GM19238 (cell line): ENCODE data around the gene ECSIT.

Experiments
- DNase-seq: peaks from one replicate; pipeline ENCODE4 v3.0.0; 2011; ENCODE audit warnings: low spot score; ENCODE audit not compliant: insufficient read length

The ECSIT gene

DNA sequence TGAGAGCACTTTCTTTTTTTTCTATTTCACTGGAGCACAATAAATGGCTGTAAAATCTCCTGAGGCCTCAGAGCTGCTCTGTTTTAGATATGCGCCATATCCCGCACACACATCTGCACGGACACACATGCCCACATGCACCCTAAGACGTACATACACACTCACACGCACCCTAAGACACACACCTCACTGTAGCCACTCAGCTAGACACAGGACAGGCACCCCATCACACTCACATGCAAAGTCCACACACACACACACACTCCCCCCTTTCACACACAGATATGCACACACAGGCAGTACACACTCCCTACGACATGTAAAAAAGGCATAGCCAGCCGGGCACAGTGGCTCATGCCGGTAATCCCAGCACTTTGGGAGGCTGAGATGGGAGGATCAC is 21.3 kb upstream of the ECSIT start:
- DNase-seq, result no peak

DNA sequence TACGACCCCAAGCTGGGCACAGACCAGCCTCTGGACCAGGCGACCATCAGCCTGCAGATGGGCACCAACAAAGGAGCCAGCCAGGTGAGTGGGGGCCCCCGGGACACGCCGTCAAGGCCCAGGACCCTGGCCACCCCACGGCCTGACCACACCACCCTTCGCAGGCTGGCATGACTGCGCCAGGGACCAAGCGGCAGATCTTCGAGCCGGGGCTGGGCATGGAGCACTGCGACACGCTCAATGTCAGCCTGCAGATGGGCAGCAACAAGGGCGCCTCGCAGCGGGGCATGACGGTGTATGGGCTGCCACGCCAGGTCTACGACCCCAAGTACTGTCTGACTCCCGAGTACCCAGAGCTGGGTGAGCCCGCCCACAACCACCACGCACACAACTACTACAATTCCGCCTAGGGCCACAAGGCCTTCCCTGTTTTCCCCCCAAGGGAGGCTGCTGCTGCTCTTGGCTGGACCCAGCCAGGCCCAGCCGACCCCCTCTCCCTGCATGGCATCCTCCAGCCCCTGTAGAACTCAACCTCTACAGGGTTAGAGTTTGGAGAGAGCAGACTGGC is 20.5 kb upstream of the ECSIT start:
- DNase-seq, result no peak

DNA sequence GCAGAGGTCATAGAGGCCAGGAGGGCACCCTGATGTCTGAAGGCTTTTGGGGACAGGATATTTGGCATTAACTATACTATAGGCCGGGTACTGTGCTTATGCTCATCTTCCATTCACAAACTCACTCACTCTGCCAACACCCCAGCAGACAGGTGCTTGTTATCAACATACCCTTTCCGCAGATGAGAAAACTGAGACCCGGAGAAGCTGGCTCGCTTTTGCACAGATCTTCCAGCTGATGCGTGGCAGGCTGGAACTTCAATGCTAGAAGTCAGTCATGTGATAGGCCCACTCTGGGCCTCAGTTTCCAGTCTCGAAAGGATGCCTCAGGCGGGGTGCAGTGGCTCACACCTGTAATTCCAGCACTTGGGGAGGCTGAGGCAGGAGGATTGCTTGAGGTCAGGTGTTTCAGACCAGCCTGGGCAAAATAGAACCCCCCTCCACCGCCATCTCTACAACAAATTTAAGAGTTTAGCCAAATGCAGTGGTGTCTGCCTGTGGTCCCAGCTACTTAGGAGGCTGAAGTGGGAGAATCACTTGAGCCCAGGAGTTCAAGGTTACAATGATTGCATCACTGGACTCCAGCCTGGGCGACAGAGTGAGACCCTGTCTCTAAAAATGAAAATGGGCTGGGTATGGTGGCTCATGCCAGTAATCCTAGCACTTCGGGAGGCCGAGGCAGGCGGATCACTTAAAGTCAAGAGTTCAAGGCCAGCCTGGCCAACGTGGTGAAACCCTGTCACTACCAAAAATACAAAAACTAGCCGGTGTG is 19.2 kb upstream of the ECSIT start:
- no peak for DNase-seq

DNA sequence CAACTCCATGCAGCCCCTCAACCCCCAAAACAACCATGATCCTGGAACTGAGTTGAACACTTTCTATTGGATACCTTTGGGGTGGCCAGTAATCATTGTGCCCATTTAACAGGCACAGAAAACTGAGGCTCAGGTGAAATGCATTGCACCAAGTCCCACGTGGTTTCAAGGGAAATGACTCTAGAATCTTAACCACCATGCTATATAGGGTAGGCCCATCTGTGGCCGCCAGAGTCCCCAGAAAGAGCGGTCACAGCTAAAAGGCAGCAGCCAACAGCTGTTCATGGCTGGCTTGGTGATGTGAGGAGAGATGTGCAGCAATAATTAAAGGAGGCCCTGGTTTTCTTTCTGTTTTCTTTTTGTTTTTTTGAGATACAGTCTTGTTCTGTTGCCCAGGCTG is 12.3 kb upstream of the ECSIT start:
- DNase-seq, result no peak

DNA sequence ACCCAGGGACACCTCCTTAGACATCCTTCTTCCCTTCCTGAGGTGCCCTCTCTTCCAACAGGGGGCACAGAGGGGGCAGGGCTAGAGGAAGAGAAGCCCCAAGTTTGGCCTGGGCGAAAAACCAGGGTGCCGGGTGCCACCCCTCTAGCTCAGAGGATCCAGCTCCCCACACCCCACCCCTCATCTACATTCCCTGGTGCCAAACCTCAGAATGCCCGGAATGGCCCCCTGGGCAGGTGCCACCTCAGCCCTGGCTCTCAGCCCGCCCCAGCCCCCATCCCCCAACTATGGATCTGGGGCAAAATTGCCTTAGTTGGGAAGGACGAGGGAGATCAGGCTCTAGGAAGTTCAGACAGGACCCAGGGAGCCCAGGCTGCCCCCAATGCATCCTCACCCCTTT is 11.7 kb upstream of the ECSIT start:
- DNase-seq, result no peak

DNA sequence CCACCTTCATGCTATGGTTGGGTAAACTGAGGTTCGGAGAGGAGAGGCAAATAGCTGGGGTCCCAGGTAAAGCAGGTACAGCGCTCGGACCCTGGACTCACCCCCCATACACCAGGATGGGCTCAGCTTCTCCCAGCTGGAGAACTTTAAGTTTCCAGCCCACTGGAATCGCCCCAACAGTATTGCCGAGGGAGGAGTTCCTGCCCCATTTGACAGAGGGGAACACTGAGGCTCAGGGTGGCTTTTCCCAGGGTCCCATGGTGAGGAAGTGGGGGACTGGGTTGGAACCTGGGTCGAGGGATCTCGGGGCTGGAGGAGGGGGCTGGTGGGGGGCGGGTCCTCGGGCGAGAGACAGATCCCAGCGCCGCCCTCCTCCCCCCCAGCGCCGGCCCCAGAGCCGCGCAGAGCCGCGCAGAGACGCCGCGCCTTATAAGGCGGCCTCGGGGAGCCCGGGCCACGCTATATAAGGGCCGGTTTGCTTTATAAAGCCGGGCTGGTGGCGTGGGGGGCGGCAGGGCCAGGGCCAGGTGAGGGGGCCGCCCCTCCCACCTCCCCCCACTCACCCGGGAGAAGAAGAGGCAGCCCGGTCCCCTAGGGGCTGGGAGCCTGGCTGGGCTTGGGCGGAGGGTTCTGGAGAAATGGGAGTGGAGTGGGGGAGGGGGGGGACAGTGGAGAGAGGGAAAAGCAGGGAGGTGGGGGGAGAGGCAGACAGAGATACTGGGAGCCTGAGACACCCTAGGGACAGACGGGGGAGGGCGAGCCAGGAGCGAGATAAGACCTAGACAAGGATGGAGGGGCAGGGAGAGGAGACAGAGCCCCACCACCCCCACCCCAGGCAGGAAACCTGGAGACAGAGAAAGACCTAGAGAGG is 10.8 kb upstream of the ECSIT start:
- DNase-seq, result no peak

DNA sequence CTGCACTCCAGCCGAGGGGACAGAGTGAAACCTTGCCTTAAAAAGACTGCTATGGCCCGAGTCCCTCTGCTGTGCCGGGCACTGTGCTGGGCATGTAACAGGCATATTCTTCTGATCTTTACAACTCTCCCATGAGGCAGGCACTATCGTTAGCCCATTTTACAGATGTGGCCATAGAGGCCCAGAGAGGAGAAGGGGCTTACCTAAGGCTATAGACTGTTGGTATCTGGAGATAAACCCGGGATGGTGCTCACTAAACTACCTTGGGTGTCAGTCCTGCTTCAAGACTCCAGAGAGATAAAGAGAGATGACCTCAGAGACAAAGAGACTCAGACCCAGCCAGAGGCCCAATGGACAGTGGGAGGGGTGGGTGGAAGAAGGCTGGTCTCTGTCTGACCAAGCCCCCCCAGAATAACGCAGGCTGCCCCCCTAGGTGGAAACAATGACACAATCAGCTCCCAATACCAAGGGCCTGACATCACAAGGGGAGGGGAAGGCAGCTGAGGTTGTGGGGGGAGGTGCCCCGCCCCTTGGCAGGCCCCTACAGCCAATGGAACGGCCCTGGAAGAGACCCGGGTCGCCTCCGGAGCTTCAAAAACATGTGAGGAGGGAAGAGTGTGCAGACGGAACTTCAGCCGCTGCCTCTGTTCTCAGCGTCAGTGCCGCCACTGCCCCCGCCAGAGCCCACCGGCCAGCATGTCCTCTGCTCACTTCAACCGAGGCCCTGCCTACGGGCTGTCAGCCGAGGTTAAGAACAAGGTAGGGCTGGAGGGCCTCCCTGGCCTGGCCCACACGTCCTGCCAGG is 9.5 kb upstream of the ECSIT start, which contains the start of gene CNN1:
CNN1 (plus strand) TSS at position 620 of the 805 bp plus-strand sequence; CDS start at position 697, 77 bp downstream.
- no peak for DNase-seq

DNA sequence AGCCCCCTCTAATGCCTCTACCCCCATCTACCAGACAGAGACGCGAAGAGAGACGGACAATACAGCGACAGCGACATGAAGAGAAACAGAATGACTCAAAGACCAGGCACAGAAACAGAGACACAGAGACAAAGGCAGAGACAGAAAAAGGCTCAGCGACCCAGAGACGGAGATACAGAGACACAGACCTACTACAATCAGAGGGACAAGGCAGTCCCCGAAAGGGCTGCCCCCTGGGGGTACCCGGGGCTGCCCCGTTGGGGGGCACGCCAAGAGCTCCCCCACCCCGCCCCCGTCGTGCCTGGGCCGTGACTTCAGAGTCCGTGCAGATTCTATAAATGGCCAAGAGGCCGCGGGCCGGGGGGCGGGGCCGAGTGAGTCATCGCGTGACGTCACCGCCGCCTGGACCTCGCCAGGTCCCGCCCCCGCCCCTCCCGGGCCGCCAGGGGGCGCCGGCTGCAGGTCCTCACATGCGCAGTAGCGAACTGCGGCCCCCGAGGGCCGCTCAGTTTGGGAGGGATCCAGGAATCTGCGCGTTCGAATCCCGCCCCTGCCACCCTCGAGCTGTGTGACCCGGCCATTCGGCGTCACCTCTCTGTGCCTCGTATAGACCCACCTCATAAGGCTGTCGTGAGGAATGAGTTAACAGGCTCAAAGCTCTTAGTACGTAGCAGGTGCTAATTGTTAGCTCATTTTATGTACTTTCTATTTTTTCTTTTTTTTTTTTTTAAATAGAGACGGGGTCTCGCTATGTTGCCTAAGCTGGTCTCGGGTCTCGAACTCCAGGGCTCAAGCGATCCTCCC is 7.1 kb upstream of the ECSIT start:
- peak; percentile 92 for DNase-seq

DNA sequence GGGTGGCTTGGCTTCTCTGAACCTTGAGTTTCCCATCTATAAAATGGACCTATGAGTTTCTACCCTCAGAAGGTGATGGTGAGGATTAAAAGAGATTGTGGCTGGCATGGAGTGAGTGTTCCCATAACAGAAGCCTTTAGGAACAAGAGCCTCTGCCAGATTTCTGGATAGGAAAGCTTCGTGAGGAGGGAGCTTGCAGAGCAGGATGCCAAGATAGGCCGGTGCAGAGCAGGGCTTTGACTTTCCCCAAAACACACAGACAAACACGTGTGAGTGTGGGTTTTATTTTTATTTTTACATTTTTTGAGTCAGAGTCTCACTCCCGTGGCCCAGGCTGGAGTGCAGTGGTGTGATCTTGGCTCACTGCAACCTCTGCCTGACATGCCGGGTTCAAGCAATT is 6.0 kb upstream of the ECSIT start:
- no peak for DNase-seq

DNA sequence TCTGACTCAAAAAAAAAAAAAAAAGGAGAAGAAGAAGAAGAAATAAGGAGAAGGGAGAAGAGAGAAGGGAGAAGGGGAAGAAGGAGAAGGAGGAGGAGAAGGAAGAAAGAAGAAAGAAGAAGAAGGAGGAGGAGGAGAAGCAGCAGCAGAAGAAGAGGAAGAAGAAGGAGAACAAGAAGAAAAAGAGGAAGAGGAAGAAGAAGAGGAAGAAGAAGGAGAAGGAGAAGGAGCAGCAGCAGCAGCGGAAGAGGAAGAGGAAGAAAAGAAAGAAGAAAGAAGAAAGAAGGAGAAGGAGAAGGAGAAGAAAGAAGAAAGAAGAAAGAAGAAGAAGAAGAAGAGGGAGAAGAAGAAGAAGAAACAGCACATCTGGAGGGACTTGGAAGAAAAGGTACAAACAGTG is 5.6 kb upstream of the ECSIT start:
- no peak for DNase-seq

DNA sequence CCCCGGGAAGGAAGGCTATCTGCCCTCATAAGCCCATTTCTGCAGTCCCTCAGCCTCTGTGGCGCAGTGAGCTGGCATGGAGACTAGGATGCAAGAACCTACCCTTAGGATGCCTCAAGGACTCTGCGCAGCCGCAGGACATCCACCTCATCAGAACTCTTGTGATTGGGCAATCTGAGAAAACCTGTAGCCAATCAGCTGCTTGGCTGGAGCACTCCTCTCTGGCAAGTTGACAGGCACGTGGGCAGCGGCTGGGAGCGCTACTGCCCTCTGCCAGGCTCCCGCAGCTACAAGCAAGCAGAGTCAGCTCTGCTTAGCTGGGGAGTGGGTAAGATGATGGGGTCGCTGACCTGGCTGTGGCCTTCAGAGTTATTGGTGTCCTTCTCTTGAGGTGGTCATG is 1.5 kb upstream of the ECSIT start:
- DNase-seq, result no peak

DNA sequence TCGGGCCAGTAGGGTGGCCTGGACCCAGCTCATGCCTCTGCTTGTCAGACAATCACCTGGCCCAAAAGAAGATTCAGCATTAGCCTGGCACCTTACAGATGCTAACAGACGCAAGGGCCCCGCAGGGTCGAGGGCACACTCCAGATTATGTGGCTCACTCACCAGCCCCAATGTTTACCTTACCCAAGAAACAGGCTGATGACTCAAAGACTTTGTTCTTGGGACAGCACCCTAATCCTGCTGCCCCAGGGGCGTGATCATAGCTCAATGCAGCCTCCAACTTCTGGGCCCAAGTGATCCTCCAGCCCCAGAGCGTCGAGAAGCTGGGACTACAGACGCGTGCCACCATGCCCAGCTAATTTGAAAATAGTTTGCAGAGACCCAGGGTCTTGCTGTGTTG is 9.8 kb downstream of the ECSIT start:
- DNase-seq, result no peak

DNA sequence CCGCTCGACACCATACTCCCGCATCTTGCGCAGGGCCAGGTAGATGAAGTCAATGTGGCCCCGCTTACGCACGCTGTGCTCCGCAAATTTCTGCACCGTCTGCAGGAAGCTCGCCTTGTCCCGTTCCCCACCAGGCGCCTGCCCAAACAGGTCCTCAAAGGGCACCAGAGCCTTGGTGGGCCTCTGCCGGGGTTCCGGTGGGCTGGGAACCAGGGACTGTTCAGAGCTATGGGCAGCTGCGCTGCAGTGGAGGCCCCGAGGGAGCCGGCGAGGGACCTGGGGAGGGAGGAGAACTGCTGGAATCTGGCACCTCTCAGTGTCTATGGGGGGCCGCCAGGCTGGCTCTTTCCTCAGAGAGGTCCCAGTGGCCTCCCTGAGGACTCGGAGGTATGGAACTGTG is 15.0 kb downstream of the ECSIT start:
- no peak for DNase-seq

DNA sequence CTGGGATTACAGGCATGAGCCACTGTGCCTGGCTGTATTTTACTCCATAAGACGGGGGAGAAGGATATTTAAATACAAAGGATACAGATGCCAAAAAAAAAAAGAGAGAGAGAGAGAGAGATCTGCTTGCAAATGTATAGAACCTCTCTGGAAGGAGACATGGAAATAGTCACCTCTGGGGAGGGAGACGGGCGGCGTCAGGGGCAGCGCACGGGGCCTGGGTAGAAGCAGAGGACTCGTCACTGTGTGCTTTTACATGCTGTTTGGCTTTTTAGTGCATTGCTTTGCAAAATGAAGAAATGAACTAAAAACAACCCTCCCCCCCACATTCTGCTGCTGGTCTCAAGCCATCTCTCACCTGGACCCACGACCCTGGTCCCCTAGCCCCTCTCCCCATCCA is 18.5 kb downstream of the ECSIT start:
- DNase-seq, result no peak

DNA sequence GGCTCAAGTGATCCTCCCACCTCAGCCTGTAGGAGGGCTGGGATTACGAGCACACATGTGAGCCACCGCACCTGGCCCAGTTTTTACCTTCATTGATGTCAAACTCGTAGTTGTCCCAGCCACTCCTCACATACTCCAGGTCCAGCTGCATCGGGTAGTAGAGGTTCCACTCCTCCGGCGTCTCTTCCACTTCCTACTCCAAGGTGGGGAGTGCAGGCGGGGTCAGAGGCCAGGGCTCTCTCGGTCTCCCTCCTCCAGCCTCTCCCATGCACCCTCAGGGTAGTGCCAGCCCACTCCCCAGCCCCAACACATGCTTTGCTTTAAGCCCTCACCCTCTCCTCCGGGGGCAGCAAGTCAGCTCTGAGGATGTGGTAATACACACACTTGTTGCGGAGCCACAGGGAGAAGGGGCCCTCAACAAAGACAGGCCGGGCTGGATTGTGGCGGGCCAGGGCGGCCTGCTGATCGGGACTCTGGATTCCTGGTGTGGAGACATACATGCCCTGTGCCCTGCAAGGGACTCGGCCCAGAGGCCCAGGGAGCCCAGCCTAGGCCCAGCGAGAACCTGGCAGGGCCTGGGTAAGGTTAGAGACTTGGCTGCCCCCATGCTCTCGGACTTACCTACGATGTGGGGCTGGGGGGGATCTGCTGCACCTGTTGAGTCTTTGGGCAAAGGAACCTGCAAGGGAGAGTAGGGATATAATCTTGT is 21.4 kb downstream of the ECSIT start:
- DNase-seq, result no peak

DNA sequence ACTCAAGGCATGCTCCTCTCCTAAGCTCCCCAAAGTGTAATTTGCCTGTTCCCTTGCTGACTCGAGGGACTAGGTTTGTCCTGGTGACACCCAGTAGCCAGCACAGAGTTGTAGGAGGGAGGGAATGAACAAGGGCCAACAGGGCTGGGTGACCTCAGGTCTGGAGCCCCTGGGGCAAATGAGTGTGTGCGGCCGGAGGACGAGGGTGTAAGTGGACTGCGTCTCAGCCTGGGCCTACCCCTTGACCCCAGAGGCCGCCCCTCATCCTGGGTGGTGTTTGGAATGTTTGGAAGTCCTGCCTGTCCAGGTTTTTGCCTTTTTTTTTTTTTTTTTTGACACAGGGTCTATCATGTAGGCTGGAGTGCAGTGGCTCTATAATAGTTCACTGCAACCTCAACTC is 22.0 kb downstream of the ECSIT start:
- no peak for DNase-seq

DNA sequence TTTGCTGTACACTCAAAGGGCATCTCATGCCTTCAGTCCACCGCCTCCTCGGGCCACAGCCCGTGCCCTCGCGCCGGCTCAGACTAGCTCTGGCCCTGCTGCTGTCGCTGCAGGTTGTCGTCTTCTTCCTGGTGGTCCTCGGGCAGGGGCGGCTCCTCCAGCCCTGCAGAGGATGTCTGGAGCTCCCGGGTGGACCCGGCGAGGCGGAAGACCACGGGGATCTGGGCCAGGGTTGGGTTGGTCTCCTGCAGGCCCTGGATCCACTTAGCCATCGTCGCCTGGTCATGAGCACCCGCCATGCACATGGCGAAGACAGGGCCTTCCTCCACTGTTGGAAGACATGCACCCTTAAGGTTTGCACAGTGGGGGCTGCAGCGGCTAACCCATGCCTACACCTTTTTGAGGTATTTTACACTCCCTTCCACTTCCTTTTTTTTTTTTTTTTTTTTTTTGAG is 22.8 kb downstream of the ECSIT start:
- no peak for DNase-seq

DNA sequence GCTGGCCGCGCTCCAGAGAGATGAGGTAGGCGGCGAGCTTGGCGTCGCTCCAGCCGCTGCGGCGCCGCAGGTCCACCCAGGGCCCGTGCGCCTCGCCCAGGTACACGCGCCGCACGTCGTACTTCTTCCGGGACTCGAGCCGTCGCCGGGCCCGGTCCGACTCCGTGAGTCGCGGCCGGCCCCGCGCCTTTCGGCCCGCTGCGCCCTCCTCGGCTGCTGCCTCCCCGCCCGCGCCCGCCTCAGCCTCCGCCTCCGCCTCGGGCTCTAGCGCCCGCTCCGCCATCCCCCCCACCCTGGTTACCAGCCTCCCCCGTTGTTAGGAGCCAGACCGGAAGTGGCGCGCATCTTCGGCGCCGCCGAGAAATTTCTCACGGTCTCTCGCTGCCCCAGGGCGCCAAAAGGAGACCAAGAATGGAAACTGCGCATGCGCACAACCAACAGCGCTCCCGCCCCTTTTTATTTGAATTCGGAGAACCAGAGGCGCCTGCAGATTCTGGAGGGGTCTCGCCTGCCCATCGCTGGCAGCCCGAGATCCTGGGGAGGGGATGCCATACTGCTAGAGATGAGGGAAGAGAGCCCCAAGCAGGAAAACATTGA is 23.3 kb downstream of the ECSIT start, which contains the start of gene ZNF653:
ZNF653 (minus strand) TSS at position 336 of the 597 bp plus-strand sequence; CDS start at position 283, 53 bp downstream.
- peak; percentile 97 for DNase-seq

DNA sequence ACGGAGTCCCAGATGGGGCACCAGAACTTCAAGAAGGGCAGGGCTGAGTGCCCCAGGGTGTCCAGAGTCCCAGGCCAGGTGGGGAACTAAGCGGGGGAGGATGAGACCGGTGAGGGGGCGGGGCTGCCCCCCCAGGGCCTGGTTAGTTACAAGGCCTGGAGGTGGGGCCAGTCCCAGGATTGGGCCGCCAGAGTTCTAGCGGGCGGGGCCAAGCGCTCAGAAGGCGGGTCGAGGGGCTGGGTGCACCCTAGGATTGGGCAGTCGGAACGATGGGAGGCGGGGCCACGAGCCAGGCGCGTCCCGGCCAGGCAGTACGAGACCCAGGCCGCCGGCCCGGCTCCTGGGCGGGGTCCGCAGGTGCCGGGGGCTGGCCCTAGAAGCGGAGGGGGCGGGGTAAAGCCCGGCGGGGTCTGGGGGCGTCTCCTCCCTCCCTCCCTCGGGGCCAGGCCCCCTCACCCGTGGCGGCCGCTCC is 23.9 kb downstream of the ECSIT start:
- peak; percentile 98 for DNase-seq
